T-helper 2 cell treated with Interferon-gamma antibody and Interleukin-4, amounts not matched to agents 5 μg/mL and 100 μg/mL, for 36 hours (primary cell): ENCODE results near the gene LRRC71.
"Not testable (repeated sequence)": the region's sequence is repeated elsewhere in the genome, so short reads cannot be mapped to it uniquely, and the experiment has no call there.

Experiments used
- DNase-seq: peaks from one replicate; pipeline ENCODE4 v3.0.0; 2021; ENCODE audit warnings: low spot score
- H3K27ac Mint-ChIP-seq: one replicate; pipeline ENCODE4 v1.8.0; 2021; ENCODE audit warnings: mild to moderate bottlenecking, mixed read lengths
- H3K27me3 Mint-ChIP-seq: one replicate; pipeline ENCODE4 v1.8.0; 2021; ENCODE audit warnings: low read depth, mixed read lengths
- H3K36me3 Mint-ChIP-seq: one replicate; pipeline ENCODE4 v1.8.0; 2021; ENCODE audit warnings: low read depth, mixed read lengths
- H3K4me1 Mint-ChIP-seq: one replicate; pipeline ENCODE4 v1.8.0; 2021; ENCODE audit warnings: low read depth, mixed read lengths
- H3K4me3 Mint-ChIP-seq: one replicate; pipeline ENCODE4 v1.8.0; 2022; ENCODE audit warnings: mild to moderate bottlenecking, moderate library complexity, mixed read lengths
- H3K9me3 Mint-ChIP-seq: one replicate; pipeline ENCODE4 v1.8.0; 2021; ENCODE audit warnings: mixed read lengths

LRRC71 gene

GRCh38 chr1:156923670-156924477 is 3.4 kb downstream of the LRRC71 start:
- no peaks in the 10 kb centered on the region for H3K9me3 Mint-ChIP-seq
- DNase-seq = no peak
- H3K36me3 Mint-ChIP-seq = no peaks in the 10 kb centered on the region
- peaks cover 12% of the 10 kb centered on the region for H3K4me1 Mint-ChIP-seq
- no peak overlapping the region for H3K27ac Mint-ChIP-seq
- H3K27me3 Mint-ChIP-seq = peaks cover 90% of the 10 kb centered on the region
- H3K4me3 Mint-ChIP-seq = no peak overlapping the region

- Mint-ChIP-seq H3K9me3 (no peaks in the 10 kb centered on the region), H3K36me3 (no peaks in the 10 kb centered on the region), H3K27me3 (peaks cover 91% of the 10 kb centered on the region), H3K4me3 (no peak overlapping the region), H3K27ac (no peak overlapping the region), H3K4me1 (peaks cover 12% of the 10 kb centered on the region)
- no peak for DNase-seq
Observed at GRCh38 chr1:156924478-156925153, 4.2 kb downstream of the LRRC71 start.

GRCh38 chr1:156925154-156926010 is 5.0 kb downstream of the LRRC71 start:
- DNase-seq = no peak
- Mint-ChIP-seq H3K36me3 (no peaks in the 10 kb centered on the region), H3K27me3 (peaks cover 90% of the 10 kb centered on the region), H3K27ac (no peak overlapping the region), H3K4me1 (peaks cover 12% of the 10 kb centered on the region), H3K4me3 (no peak overlapping the region), H3K9me3 (no peaks in the 10 kb centered on the region)

- Mint-ChIP-seq H3K4me1 (peaks cover 12% of the 10 kb centered on the region), H3K9me3 (no peaks in the 10 kb centered on the region), H3K27me3 (peaks cover 88% of the 10 kb centered on the region), H3K27ac (no peak overlapping the region), H3K36me3 (no peaks in the 10 kb centered on the region), H3K4me3 (no peak overlapping the region)
- peak; percentile 63 for DNase-seq
Observed at GRCh38 chr1:156926175-156926574, 5.7 kb downstream of the LRRC71 start.

- H3K27me3 Mint-ChIP-seq = peaks cover 88% of the 10 kb centered on the region
- not testable (repeated sequence) for DNase-seq, H3K4me3 Mint-ChIP-seq, H3K36me3 Mint-ChIP-seq, H3K27ac Mint-ChIP-seq, H3K9me3 Mint-ChIP-seq
- H3K4me1 Mint-ChIP-seq = peaks cover 16% of the 10 kb centered on the region
Observed at GRCh38 chr1:156926695-156927094, 6.3 kb downstream of the LRRC71 start.

- Mint-ChIP-seq H3K36me3 (no peaks in the 10 kb centered on the region), H3K4me1 (peaks cover 16% of the 10 kb centered on the region), H3K27me3 (peaks cover 80% of the 10 kb centered on the region), H3K9me3 (no peaks in the 10 kb centered on the region), H3K27ac (no peak overlapping the region), H3K4me3 (peak overlapping the region; percentile 25)
- peak; percentile 62 for DNase-seq
Observed at GRCh38 chr1:156927215-156928042, 7.0 kb downstream of the LRRC71 start.

- no peak for DNase-seq
- Mint-ChIP-seq H3K4me3 (peak overlapping the region; percentile 25), H3K4me1 (peaks cover 16% of the 10 kb centered on the region), H3K27me3 (peaks cover 77% of the 10 kb centered on the region), H3K27ac (peak overlapping the region; percentile 10), H3K9me3 (no peaks in the 10 kb centered on the region), H3K36me3 (no peaks in the 10 kb centered on the region)
Observed at GRCh38 chr1:156928043-156928602, 7.7 kb downstream of the LRRC71 start.

- Mint-ChIP-seq H3K4me3 (no peak overlapping the region), H3K36me3 (no peaks in the 10 kb centered on the region), H3K9me3 (no peaks in the 10 kb centered on the region), H3K27me3 (peaks cover 69% of the 10 kb centered on the region), H3K4me1 (peaks cover 13% of the 10 kb centered on the region), H3K27ac (no peak overlapping the region)
- DNase-seq = no peak
Observed at GRCh38 chr1:156929596-156930238, 9.3 kb downstream of the LRRC71 start.

- H3K4me1 Mint-ChIP-seq = peaks cover 13% of the 10 kb centered on the region
- H3K27me3 Mint-ChIP-seq = peaks cover 61% of the 10 kb centered on the region
- H3K9me3 Mint-ChIP-seq = no peaks in the 10 kb centered on the region
- no peak overlapping the region for H3K4me3 Mint-ChIP-seq
- H3K27ac Mint-ChIP-seq = no peak overlapping the region
- H3K36me3 Mint-ChIP-seq = no peaks in the 10 kb centered on the region
- no peak for DNase-seq
Observed at GRCh38 chr1:156930483-156930882, 10.1 kb downstream of the LRRC71 start.

- H3K27me3 Mint-ChIP-seq = peaks cover 52% of the 10 kb centered on the region
Observed at GRCh38 chr1:156931211-156931952, 10.9 kb downstream of the LRRC71 start.

GRCh38 chr1:156931974-156932710 is 11.7 kb downstream of the LRRC71 start:
- Mint-ChIP-seq H3K4me1 (peaks cover 11% of the 10 kb centered on the region), H3K27me3 (peaks cover 45% of the 10 kb centered on the region), H3K36me3 (no peaks in the 10 kb centered on the region), H3K27ac (no peak overlapping the region), H3K9me3 (no peaks in the 10 kb centered on the region), H3K4me3 (no peak overlapping the region)
- no peak for DNase-seq

More at GRCh38 chr1:156931211-156931952, 10.9 kb downstream of the LRRC71 start:
- H3K9me3 Mint-ChIP-seq = no peaks in the 10 kb centered on the region
- peaks cover 13% of the 10 kb centered on the region for H3K4me1 Mint-ChIP-seq
- no peak for DNase-seq
- H3K4me3 Mint-ChIP-seq = no peak overlapping the region
- no peak overlapping the region for H3K27ac Mint-ChIP-seq
- H3K36me3 Mint-ChIP-seq = no peaks in the 10 kb centered on the region

GRCh38 chr1:156933136-156933535 is 12.7 kb downstream of the LRRC71 start:
- Mint-ChIP-seq H3K27me3 (peaks cover 36% of the 10 kb centered on the region), H3K4me3 (no peak overlapping the region), H3K9me3 (no peaks in the 10 kb centered on the region), H3K36me3 (no peaks in the 10 kb centered on the region), H3K27ac (no peak overlapping the region), H3K4me1 (peaks cover 6% of the 10 kb centered on the region)
- no peak for DNase-seq
